Heart right ventricle (tissue), 16 donors: Measurements from ENCODE around the gene VTI1B. TPM values are rescaled to one million over a fixed set of nuclear protein-coding genes. Genes with fewer than 3 reads are reported as not detected.
"Not testable (repeated sequence)": the region's sequence is repeated elsewhere in the genome, so short reads cannot be mapped to it uniquely, and the experiment has no call there.

Experiments
- ATAC-seq, 8 donors: fragments of 200-7000 bp; cut with Tn5 transposase; one replicate each; pipeline ENCODE4 v1.9.1; 2020; ENCODE audit warnings: mild to moderate bottlenecking in 8 of 8, moderate library complexity in 8 of 8, moderate number of reproducible peaks in 1 of 8
- DNase-seq, 2 donors: peaks; one replicate each; pipeline ENCODE4 v3.0.0-alpha.2; 2020
- H3K27ac ChIP-seq, 10 donors: fragments of 200-600 bp; sonication (generic) in 2 of 10; one replicate each; pipeline versions ENCODE4 v1.5.0 to v1.8.0; 2020 to 2022; ENCODE audit warnings: mild to moderate bottlenecking in 3 of 10
- H3K27me3 ChIP-seq, 7 donors: fragments of 200-600 bp; one replicate each; pipeline ENCODE4 v1.8.0; 2021 to 2022; ENCODE audit warnings: mild to moderate bottlenecking in 2 of 7
- H3K36me3 ChIP-seq, 9 donors: fragments of 200-600 bp; sonication (generic) in 1 of 9; one replicate each; pipeline versions ENCODE4 v1.5.0 to v1.8.0; 2020 to 2022; ENCODE audit warnings: mild to moderate bottlenecking in 2 of 9
- H3K4me1 ChIP-seq, 9 donors: fragments of 200-600 bp; sonication (generic) in 1 of 9; one replicate each; pipeline versions ENCODE4 v1.5.0 to v1.8.0; 2020 to 2022; ENCODE audit warnings: mild to moderate bottlenecking in 4 of 9
- H3K4me3 ChIP-seq, 10 donors: fragments of 200-600 bp; sonication (generic) in 2 of 10; one replicate each; pipeline versions ENCODE4 v1.5.0 to v1.8.0; 2020 to 2022; ENCODE audit warnings: mild to moderate bottlenecking in 7 of 10, moderate library complexity in 2 of 10
- H3K9me3 ChIP-seq, 11 donors: fragments of 200-600 bp in 10 of 11; sonication (generic) in 2 of 11; one replicate each; pipeline versions ENCODE4 v1.5.0 to v1.8.0; 2013 to 2022; ENCODE audit warnings: mild to moderate bottlenecking in 2 of 11, control low read depth in 1 of 11, moderate library complexity in 1 of 11
- WGBS, 2 donors: extraction: QIAGEN DNeasy Blood & Tissue Kit; methylation state at CpG; one replicate each; pipeline ENCODE4 v1.1.7; 2013; ENCODE audit warnings: inconsistent platforms in 1 of 2; 5-methylcytosine and 5-hydroxymethylcytosine counted together
- intact Hi-C, 10 donors: fragments of 100-400 bp; cut with DNase I; formaldehyde crosslinking; loops; one replicate each; pipeline versions ENCODE4 v1.11.1 to v1.14.2; 2022
- polyA plus RNA-seq, 2 donors: library from polyadenylated mRNA; stranded (reverse); fragments of 200-250 nt; gene quantifications; one replicate each; pipeline ENCODE4 v1.2.3, GENCODE V29; 2013
- total RNA-seq, 10 donors: library from RNA; stranded (reverse); fragmentation: NEBNext Ultra II Directional in 3 of 10; extraction: Animal tissue kit (Norgen Biotek cat#: 25700) in 3 of 10; gene quantifications; one replicate each; pipeline versions ENCODE4 v1.2.1 to v1.2.4, GENCODE V29; 2021 to 2023
- TF ChIP-seq, protein P1 (sequence below), 9 donors: fragments of 200-600 bp; sonication (generic) in 2 of 9; IDR thresholded peaks; one replicate each; pipeline versions ENCODE4 v1.5.0 to v1.8.0; 2021 to 2022; ENCODE audit warnings: antibody characterized with exemption in 9 of 9, mild to moderate bottlenecking in 5 of 9, moderate library complexity in 1 of 9
- donor health status: Arrhythmogenic right ventricular cardiomyopathy.
- donor health status: ischemic (EF 13 %, LVEDD 7.1; RV severe dilation, severe dysfunction).
- donor health status: healthy with polysubstance abuse.
- donor health status: DM: no; HTN: yes; CAD: no.
- donor health status: DM: no; HTN: no; CAD: no.
- donor health status: ischemic (EF 25% LVEDD 6.9; RV normal size, moderate dysfunction).
- donor health status: ischemic (EF 25% LVEDD 5.7; RV mildly dilated, moderate dysfunction).
- donor health status: healthy.
- donor health status: DM: yes; HTN: yes; CAD: no.
- donor health status: Ischemic cardiomyopathy.
- donor health status: ischemic (EF 35%, LVEDD 5.7; RV mildly dilated, moderate dysfunction).
- donor health status: nonischemic (EF 11% LVEDD 7.7; RV severe dilation, severe dysfunction).
- donor health status: DM: yes; HTN: yes; CAD: no.
- donor health status: PGD.
- donor health status: ischemic (EF 29% LVEDD 5.4; RV normal size, mild dysfunction).
- donor health status: nonischemic (EF 23%, LVEDD 6.1; RV moderate dilation, normal function).

Gene VTI1B
- total and polyA plus RNA-seq, 12 donors, result 64.7 to 153 (median 121) TPM

DNA sequence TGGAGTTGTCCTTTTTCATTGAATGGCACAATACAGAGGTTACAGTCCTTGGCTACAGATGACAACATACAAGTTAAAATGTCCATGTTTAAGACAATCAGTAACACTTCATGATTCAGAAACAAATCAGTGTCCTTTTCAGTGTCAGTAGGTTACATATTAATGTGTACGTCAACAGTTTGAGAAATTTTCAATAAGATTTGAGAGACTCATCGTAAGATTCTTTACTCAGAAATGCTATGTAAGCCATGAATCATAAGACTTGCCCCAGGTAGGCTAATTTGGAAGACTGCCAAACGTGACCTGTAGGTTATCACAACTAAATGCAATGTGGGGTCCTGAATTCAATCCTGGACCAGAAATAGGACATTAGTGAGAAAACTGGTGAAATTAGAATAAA, 30.8 kb upstream of the VTI1B start:
- ATAC-seq (no peak), DNase-seq (no peak)
- no peaks in the 10 kb centered on the region for H3K36me3 ChIP-seq
- no peaks in the 10 kb centered on the region for H3K27me3 ChIP-seq
- H3K4me3 ChIP-seq, result no peak overlapping the region
- intact Hi-C loops, result loop anchor here in 9 of 10 donors (2.0 to 10.0 kb wide), 8 partner anchors 86 to 280 kb away; partner anchors contain the start of gene ARG2 (in 4 of the 9)
- no peak overlapping the region for H3K27ac ChIP-seq
- peaks cover 0 to 26% (median 0%) of the 10 kb centered on the region in 11 donors for H3K9me3 ChIP-seq
- peaks cover 0 to 4% (median 0%) of the 10 kb centered on the region in 9 donors for H3K4me1 ChIP-seq
- 69 to 74% methylated on average over 3 of the region's 3 CpGs for whole genome bisulfite sequencing, 2 donors
- TF ChIP-seq, protein P1, sequence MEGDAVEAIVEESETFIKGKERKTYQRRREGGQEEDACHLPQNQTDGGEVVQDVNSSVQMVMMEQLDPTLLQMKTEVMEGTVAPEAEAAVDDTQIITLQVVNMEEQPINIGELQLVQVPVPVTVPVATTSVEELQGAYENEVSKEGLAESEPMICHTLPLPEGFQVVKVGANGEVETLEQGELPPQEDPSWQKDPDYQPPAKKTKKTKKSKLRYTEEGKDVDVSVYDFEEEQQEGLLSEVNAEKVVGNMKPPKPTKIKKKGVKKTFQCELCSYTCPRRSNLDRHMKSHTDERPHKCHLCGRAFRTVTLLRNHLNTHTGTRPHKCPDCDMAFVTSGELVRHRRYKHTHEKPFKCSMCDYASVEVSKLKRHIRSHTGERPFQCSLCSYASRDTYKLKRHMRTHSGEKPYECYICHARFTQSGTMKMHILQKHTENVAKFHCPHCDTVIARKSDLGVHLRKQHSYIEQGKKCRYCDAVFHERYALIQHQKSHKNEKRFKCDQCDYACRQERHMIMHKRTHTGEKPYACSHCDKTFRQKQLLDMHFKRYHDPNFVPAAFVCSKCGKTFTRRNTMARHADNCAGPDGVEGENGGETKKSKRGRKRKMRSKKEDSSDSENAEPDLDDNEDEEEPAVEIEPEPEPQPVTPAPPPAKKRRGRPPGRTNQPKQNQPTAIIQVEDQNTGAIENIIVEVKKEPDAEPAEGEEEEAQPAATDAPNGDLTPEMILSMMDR (IDR thresholded peaks at IDR 0.05), result no peak

- no peaks in the 10 kb centered on the region for H3K36me3 ChIP-seq
- peaks cover 0 to 20% (median 0%) of the 10 kb centered on the region in 11 donors for H3K9me3 ChIP-seq
- no peak overlapping the region for H3K27ac ChIP-seq
- no peaks in the 10 kb centered on the region for H3K27me3 ChIP-seq
- intact Hi-C loops, result loop anchor here (1.0 to 10.0 kb wide), 14 partner anchors 86 to 280 kb away; partner anchors contain the start of gene ARG2 (in 7 of the 10)
- DNase-seq, result peak in 1 of 2 donors; percentile 16
- TF ChIP-seq, protein P1 (IDR thresholded peaks at IDR 0.05), result peak; percentile 45 to 87 (median 76)
- H3K4me1 ChIP-seq, result peaks cover 0 to 4% (median 0%) of the 10 kb centered on the region in 9 donors
- WGBS, 2 donors, result 1% methylated on average over 3 of the region's 3 CpGs
- ATAC-seq, result peak in 7 of 8 donors; percentile 58 to 85 (median 77)
- H3K4me3 ChIP-seq, result no peak overlapping the region
These were observed 30.2 kb upstream of the VTI1B start for GRCh38 chr14:67704484-67705089.

GRCh38 chr14:67703997-67704396, 29.6 kb upstream of the VTI1B start:
- no peak overlapping the region for H3K4me3 ChIP-seq
- intact Hi-C loops, result loop anchor here (1.0 to 10.0 kb wide), 14 partner anchors 85 to 279 kb away; partner anchors contain the start of gene ARG2 (in 7 of the 10)
- no peak overlapping the region for H3K27ac ChIP-seq
- H3K9me3 ChIP-seq, result peaks cover 0 to 14% (median 0%) of the 10 kb centered on the region in 11 donors
- no peaks in the 10 kb centered on the region for H3K36me3 ChIP-seq
- H3K4me1 ChIP-seq, result peaks cover 0 to 4% (median 0%) of the 10 kb centered on the region in 9 donors
- TF ChIP-seq, protein P1 (IDR thresholded peaks at IDR 0.05), result no peak
- 50 to 54% methylated on average over 3 of the region's 3 CpGs for WGBS, 2 donors
- DNase-seq (no peak), ATAC-seq (no peak)
- H3K27me3 ChIP-seq, result no peaks in the 10 kb centered on the region

DNA sequence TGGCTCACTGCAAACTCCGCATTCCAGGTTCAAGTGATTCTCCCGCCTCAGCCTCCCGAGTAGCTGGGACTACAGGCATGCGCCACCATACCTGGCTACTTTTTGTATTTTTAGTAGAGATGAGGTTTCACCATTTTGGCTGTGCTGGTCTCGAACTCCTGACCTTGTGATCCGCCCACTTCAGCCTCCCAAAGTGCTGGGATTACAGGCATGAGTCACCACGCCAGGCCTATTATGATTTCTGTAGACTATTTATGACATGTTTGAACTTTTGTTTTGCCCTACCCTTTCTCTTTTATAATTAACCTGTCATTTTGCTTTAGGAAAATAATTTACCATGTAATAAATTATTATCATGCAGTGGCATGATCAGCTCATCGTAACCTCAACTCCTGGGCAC, 27.1 kb upstream of the VTI1B start, which contains the start of gene RDH12:
TSS of gene RDH12 (plus strand) at position 395 of the 400 bp plus-strand sequence. CDS start 20,757 bp downstream, outside the sequence.
- H3K4me1 ChIP-seq, ATAC-seq, H3K4me3 ChIP-seq, H3K9me3 ChIP-seq, H3K27me3 ChIP-seq, DNase-seq, H3K36me3 ChIP-seq: not testable (repeated sequence)
- peak within 1 kb of the TSS in 1 of 10 donors; percentile 63 for H3K27ac ChIP-seq
- WGBS, 2 donors, result 91 to 93% methylated on average over 8 of the region's 8 CpGs
- intact Hi-C loops, result loop anchor here (5.0 to 10.0 kb wide), 8 partner anchors 84 to 277 kb away; partner anchors contain the start of gene ARG2 (in 4 of the 10)
